ENCODE results near the gene PPM1G.
A peak's percentile ranks its signal among the peaks of the same experiment; 100 is the strongest.

The PPM1G gene

GRCh38 chr2:27412419-27413152 lies 3.2 kb upstream of the PPM1G start:
- no peak for DNase-seq

GRCh38 chr2:27408601-27409320 lies 630 bp downstream of the PPM1G start:
- DNase-seq, result no peak

DNA sequence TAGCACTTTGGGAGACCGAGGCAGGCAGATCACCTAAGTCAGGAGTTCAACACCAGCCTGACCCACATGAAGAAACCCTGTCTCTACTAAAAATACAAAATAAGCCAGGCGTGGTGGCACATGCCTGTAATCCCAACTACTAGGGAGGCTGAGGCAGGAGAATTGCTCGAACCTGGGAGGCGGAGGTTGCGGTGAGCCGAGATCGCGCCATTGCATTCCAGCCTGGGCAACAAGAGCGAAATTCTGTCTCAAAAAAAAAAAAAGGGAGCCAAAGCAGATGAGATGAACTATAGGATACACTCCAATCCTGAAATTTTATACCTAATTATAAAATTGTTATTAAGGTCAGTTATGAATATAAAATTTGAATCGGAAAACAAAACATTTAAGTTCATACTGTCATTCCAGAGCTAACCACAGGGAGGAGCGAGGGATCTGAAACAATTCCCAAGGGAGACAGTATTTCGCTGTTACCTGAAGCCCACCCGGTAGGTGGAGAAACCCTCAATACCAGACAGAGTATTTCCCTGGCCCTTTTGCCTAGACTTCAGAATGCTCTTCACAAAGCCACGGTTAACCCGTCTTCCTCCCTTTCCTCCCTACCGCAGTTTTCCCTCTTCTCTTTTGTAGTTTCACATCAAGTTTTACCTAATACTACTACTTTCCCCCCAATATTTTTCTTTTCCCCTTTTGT lies 1.4 kb downstream of the PPM1G start:
- peak; percentile 52 for DNase-seq

GRCh38 chr2:27400348-27401135 lies 8.8 kb downstream of the PPM1G start:
- DNase-seq, result no peak

- no peak for DNase-seq
These were observed 10.4 kb downstream of the PPM1G start for GRCh38 chr2:27398962-27399361.

- DNase-seq, result no peak
These were observed 16.2 kb downstream of the PPM1G start for GRCh38 chr2:27393225-27393624.

GRCh38 chr2:27390822-27391679 lies 18.3 kb downstream of the PPM1G start:
- no peak for DNase-seq

GRCh38 chr2:27381577-27382181 lies 27.7 kb downstream of the PPM1G start:
- DNase-seq, result no peak

DNA sequence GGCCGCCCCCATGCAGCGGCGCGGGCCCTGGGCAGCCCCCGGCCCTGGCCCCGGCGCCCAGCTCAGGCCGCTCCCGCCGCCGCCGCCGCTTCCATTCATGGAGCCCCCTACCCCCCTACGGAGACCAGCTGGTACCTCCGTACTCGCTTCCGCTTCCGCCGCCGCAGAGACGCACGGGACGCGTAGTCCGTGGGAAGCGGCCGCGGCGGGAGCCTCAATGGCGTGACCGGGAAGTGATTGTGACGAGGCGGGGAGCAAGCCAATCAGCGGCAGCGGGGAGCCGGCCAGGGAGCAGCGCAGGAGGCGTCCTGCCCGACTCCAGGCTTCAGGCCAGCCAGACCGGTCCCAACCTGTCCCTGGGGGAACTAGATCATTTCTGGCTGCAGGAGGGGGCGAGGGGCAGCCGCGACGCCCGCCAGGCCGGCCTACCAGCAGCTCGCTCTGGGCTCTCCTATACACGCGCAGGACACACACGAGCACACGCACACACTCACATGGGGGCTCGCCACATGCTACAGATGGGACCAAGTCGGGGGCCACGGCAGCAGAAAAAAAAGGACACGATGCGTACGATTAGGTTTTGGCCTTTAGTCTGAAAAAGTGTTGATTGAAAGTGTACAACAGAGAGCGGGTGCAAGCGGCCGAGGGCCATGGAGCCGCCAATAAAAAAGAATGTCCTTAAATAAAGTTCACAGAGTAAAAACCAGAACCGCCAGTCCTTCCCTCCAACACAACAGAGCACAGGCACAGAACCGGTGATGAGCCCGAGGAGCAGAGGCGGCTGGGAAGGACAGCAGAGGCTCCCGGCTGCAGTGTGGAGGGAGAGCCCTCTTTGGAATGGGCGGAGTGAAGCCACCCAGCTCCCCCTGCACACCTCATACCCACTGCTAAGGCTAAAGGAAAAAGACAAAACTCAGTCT lies 28.5 kb downstream of the PPM1G start, which contains the start of gene ZNF513:
ZNF513 (minus strand) TSS at position 109 of the 920 bp plus-strand sequence. CDS start 208 bp downstream, outside the sequence.
- DNase-seq, result peak; percentile 97

DNA sequence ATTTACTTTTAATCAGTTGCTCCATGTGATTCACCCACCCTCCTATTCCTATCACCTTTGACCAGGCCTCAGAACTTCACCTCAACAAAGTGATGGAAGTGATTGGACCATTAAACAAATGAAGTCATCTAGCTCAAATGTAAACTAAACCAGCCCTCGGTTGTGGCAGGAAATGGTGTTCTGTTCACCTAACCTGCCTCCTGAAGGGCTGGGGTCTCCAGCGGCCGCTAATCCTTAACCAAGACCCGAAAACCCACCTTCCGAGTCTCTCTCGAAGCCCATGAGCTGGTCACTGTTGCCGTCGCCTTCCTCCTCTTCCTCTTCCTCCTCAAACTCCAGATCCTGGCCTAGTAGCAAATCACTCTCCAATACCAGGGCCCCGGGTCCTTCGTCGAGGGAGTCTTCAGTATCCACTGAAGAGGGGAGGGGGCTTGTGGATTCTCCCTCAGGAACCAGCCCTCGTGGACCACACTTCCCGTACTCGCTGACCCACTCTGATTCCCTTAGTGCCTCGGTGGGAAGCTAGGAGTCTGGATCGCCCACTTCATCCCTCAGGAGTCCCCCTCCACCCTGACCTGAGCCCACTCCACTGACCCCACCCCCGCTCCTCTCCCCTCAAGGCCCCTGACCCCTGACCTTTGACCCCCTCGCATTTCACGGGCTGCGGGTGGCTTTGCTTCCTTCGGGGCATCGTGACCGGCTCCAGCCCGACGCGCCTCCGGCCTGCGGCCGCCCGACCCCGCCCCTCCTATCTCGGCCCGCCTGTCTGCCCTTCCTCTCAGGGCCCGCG lies 29.4 kb downstream of the PPM1G start:
- DNase-seq, result peak; percentile 55

DNA sequence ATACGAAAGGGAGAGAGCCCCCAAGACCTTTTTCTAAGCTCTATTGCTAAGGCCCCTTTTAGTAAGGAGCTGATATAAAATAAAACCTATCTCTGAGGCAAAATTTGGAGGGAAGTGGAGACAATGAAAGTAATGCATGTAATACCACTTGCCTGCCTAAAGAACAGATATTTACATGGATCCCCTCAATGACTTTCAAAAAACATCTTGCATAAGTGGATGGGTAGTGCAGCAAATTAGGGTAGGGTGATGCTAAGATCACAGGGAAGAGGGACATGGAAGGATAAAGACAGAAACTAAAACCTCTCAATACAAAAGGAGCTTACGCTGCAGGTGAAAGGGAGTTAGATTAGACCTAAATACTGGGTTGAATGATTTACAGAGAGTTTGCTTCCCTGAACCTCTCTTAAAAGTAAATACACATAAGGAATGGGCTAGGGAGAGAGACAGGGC lies 30.0 kb downstream of the PPM1G start:
- DNase-seq, result no peak

GRCh38 chr2:27378809-27379290 lies 30.5 kb downstream of the PPM1G start:
- no peak for DNase-seq

DNA sequence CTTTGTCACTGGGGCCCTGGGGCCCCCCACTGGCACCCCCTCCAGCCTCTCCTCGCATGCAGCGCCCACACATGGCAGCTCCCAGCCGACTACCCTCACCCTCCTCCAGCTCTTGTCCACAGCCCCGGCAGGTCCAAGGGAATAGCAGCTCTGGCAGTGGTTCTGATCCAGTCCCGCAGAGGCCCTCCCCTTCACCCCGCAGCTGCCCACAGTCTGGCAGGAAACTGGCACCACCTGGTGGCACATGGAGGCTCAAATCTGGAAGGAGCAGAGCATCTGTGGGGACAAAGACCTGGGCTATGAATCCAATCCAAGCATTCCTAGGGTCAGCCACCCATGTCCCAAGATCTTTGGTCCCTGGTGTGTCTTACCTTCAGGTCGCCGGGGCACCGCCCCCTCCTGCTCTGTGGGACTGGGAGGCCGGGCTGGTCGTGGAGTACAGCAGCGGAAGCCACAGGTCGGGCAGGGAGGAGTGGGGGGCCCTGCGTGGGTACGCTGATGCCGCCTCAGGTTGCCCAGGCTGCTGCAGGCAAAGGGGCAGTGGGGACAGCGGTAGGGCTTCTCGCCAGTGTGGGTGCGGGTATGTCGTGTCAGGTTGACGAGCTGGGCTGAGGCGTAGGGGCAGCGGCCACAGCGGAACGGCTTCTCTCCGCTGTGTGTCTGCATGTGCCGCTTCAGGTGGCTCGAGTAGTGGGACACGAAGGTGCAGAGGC lies 31.1 kb downstream of the PPM1G start:
- DNase-seq, result no peak

DNA sequence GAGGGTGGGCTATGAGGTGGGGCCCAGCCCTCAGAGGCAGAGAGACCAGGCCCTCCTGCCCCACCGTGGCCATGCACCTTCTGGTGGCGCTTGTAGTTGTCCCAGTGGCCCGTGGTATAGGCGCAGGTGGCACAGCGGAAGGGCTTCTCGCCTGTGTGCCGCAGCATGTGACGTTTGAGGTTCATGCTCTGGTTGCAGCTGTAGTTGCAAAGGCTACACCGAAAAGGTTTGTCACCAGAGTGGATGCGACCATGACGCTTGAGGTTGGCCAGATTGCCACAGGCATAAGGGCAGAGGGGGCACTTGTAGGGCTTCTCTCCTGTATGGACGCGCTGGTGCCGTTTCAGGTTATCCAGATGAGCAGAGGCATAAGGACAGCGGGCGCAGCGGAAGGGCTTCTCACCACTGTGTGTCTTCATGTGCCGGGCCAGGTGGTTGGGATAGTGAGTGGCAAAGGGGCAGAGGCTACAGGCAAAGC lies 31.7 kb downstream of the PPM1G start:
- DNase-seq, result no peak

GRCh38 chr2:27376866-27377617 lies 32.3 kb downstream of the PPM1G start:
- no peak for DNase-seq

GRCh38 chr2:27376151-27376865 lies 33.1 kb downstream of the PPM1G start:
- DNase-seq, result no peak
